Stimulated activated CD8-positive, alpha-beta memory T cell treated with anti-CD3 and anti-CD28 coated beads, Interleukin-4, amount 100 ng/mL, for 48 hours (primary cell): ENCODE measurements around the gene ADAMTS4.

Experiments
- DNase-seq: peaks from one replicate; pipeline ENCODE4 v3.0.0-alpha.2; 2020

ADAMTS4 gene

DNA sequence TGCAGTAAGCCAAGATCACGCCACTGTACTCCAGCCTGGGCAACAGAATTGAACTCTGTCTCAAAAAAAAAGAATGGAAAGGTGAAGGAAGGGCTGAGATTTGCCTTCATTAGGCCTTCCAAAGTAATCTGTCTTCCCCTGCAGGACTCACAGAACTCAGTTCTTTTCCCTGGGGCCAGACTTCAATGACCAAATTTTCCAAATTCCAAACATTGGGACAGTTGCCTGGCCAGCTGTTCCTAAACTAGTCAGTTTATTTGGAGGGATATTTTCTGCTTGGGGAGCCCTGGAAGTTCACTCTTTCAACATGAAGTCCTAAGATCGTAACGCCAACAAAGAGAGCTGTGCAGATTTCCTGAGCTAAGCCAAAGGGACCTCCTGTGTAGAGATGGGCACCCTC, 61.0 kb downstream of the ADAMTS4 start:
- no peak for DNase-seq
